ENCODE measurements around the gene ARSG.

ARSG gene

GRCh38 chr17:68441070-68441770, 149.9 kb downstream of the ARSG start:
- Histone ChIP-seq H3K27ac (peak overlapping the region in 1 of 2 donors; percentile 45), H3K4me3 (no peak overlapping the region)
- no peak for DNase-seq (ENCODE audit: low spot score)
- TF ChIP-seq CTCF (IDR thresholded peaks at IDR 0.05), result no peak

DNA sequence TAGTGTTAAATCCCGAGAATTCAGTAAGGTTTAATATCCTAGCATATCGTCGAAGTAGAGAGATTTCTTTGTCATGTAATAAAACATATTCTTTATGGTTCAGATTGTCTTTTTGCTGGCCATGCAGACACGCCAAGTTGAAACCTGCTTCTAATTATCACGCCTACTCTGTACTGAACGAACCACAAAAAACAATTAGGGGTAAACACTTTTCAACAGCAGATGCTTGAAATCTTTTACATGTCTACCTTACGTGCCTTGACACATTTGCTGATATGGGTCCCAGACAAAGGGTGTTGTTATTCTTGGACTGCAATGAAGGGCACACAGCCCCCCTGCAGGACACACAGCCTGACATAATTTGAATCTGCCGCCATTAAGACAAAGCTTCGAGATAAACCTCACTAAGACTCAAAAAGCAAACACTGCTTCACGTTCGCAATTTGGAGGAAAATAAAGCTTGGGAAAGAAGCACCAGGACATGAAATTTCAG, 152.7 kb downstream of the ARSG start:
- no peak for DNase-seq (ENCODE audit: low spot score)
- Histone ChIP-seq H3K27ac (no peak overlapping the region), H3K4me3 (no peak overlapping the region)
- no peak for TF ChIP-seq CTCF (IDR thresholded peaks at IDR 0.05)

- Histone ChIP-seq H3K27ac (no peak overlapping the region), H3K4me3 (no peak overlapping the region)
- no peak for DNase-seq (ENCODE audit: low spot score)
- no peak for TF ChIP-seq CTCF (IDR thresholded peaks at IDR 0.05)
These were observed 154.4 kb downstream of the ARSG start for GRCh38 chr17:68445671-68446070.

- TF ChIP-seq CTCF (IDR thresholded peaks at IDR 0.05), result no peak
- Histone ChIP-seq H3K4me3 (no peak overlapping the region), H3K27ac (no peak overlapping the region)
- DNase-seq (ENCODE audit: low spot score), result no peak
These were observed 155.3 kb downstream of the ARSG start for GRCh38 chr17:68446626-68447041.

- no peak for TF ChIP-seq CTCF (IDR thresholded peaks at IDR 0.05)
- no peak overlapping the region for H3K27ac ChIP-seq
- H3K4me3 ChIP-seq, result no peak overlapping the region
- DNase-seq (ENCODE audit: low spot score), result no peak
These were observed 157.9 kb downstream of the ARSG start for GRCh38 chr17:68449021-68449739.

DNA sequence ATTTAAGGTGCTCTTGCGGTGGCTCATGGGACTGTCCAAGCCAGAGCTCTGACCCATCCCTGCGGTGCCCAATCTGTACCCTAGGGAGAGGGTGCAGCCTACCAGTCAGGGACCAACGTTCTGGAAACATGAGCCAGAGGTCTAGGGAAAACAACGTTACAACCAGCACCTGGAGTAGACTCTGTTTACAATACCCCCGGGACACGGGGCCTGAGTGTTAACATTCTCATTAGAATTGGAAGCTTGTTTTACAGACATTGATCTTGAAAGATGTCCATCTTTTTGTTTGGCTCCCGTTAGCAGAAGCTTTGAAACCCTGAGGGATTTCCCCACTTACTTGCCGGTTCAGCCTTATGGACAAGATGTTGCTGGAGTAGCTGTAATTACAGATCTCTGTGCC, 159.1 kb downstream of the ARSG start:
- no peak for DNase-seq (ENCODE audit: low spot score)
- no peak overlapping the region for H3K4me3 ChIP-seq
- TF ChIP-seq CTCF (IDR thresholded peaks at IDR 0.05), result no peak
- H3K27ac ChIP-seq, result no peak overlapping the region

DNA sequence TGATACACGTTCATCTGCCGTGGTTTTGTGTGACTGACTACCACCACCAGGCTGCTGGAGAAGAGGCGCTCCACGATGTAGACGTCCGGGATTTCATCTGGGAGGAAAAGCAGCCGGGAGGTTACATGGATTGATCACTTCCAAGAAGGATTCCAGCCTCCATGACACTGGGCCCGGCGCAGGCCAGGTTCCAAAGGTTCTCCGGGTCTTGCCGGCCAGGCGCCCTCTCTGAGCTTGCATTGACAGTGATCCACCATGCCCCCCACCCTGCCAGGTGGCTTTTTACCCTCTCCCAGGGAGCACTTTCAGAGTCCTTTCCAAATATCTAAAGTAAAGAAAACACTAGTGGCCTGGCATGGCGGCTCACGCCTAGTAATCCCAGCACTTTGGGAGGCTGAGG, 159.5 kb downstream of the ARSG start:
- Histone ChIP-seq H3K27ac (no peak overlapping the region), H3K4me3 (no peak overlapping the region)
- no peak for DNase-seq (ENCODE audit: low spot score)
- TF ChIP-seq CTCF (IDR thresholded peaks at IDR 0.05), result no peak
